Embryonic facial prominence (tissue), 1 donor: ENCODE measurements around the gene TRIM65.
"Not testable (repeated sequence)": the region's sequence is repeated elsewhere in the genome, so short reads cannot be mapped to it uniquely, and the experiment has no call there.

Source experiments
- DNase-seq: peaks from one replicate; pipeline ENCODE4 v3.0.0-alpha.2; 2016; ENCODE audit errors: extremely low spot score

The TRIM65 gene

DNA sequence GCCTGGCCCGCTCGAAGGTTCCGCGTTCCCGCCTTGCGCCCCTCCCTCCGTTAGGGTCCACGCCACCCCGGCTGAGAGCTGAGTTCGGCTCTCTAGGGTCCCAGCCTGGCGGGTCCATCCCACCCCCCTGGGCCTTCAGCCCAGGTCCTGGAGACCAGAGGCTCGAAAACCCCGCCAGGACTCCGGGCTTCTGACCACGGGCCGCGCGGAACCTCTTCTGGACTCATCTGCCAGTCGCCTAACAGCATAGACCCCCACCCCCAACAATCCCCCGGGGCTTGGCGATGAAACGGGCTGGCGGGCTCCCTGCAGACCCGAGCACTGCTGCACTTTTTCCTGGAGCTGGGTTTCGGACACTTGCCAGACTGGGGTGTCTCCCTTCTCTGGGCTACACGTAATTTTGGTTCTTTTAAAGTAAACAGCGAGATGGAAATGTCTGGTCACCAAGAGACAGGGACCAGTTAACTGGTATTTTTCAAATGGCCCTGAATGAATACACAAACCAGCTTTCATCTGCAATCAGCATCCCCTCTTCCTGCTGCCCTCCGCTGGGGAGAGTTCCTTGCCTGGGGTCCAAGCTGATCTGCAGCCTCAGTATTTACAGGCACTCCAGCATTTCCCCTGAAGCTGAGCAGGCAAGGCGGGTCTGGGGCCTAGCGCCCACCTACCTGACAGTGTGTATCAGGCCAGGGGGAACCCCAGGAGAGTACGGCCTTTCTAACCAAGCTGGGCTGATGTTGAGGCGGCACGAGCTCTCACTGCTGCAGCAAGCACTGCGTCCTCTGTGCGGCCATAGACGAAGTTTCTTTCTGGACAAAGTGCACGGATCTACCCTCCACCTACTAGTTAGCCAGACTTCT is 639 bp upstream of the TRIM65 start:
- DNase-seq: no peak

DNA sequence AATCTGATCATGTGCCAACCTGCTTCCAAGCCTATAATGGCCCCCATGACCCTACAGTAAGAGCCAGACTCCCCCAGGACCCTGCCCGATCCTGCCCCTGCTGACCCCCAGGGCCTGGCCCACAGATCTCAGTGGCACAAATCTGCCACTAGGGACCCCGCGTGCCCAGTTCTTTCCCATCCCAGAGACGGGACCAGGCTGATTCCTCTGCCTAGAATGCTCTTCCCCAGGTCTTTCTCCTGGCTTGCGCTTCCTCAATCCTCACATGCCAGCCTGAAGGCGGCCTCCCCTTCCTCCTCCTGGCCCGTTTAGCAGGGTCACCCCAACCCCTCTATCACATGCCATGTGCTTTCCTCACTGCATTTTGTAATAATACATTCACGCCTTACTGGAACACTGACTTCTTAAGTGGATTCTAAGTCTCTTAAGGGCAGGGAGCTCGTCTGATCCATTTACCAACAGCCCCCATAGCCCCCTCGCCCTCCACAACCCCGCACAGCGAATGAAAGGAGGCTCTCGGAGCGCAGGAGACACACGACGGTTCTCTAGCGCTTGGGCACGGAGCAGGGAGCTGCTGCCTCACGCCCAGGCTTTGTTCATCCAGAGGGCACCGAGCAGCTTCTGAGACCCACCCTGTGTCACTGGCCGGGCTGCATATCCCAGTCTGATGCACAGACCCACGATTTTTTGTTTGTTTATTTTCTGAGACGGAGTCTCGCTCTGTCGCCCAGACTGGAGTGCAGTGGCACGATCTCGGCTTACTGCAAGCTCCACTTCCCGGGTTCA is 1.2 kb downstream of the TRIM65 start:
- no peak for DNase-seq

DNA sequence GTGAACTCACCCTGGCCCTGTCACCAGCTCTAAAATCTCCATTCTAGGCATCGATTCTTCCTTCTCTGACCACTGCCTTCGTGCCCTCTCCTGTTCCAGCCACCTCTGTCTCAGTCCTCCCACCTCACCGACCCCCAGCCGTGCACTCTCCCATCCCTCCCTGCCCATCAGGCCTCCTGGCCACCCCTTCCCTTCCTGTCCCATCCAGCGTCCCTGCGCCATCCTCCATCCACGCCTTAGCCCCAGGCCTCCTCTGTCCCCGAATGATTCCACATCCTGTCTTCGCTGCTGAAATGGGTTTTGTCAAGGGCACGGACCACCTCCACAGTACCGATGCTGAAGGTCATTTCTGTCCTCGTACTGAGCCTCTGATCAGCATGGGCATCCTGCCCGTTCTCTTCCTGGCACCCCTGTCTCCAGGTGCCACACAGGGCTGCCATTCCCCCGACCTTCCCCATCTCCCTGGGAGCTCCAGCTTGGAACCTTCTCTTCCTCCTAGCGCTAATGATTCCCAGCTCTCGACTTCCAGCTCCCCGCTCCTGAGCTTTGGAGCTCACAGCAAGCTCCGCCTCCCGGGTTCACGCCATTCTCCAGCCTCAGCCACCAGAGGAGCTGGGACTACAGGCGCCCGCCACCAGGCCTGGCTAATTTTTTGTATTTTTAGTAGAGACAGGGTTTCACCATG is 2.6 kb downstream of the TRIM65 start:
- no peak for DNase-seq

DNA sequence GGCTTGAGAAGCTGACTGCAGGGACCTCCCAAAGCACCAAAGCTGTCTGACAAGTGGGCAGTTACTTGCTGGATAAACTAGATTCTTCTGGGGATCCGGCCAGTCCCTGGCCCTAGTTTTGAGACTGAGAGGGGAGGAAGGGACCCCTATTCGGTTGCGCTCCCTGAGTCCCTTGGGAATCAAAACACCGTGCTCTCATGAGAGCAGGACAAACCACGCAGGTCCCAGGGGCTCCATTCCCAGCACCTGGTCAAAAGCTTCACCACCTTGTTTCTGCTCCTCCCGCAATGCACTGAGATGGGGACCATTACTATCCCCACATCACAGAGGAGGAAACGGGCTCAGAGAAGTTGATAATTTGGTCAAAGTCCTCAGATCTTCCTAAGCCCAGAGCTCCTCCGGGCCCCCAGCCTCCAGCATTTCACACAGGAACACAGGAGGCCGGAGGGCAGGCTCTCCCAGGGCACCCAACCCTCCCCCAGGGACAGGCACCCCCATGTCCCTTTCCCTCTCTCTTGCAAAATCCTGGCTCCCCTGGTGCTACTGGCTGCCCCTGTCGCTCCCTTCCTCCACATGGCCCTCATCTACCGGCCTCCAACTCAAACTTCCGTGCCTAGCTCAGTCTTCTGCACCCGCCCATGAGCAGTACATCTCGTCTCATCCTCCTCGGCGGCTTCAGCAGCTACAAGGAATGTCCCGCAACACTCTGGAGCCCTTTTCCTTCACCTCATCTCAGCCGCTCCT is 3.3 kb downstream of the TRIM65 start:
- DNase-seq: no peak

DNA sequence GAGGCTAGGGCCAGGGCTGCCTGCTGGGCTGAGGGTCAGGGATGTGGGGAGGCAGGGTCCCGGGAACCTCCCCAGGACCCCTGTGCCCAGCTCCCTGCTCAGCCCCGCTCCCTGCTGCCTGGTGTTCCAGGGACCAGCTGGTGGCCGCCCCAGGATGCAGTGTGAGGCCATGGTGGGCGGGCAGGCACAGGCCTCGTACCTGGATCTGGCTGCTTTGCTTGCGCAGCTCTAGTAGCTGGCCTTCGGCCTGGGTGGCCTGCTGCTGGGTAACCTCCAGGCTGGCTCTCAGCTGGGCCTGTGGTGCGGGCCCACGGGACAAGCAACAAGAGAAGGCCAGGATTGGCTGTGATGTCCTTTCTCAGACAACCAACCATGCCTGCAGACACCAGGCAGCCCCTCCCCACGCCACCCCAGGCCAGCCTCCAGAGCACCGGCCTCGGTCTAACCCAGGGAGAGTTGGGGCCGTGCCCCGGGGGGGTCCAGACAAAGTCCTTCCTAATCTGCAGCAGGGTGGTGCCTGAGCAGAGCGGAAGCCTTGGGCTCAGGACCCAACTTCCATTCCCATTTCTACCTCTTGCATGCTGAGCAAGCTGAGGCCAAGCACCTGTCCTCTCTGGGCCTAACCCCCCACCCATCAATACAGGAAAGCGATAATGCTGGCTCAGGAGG is 4.1 kb downstream of the TRIM65 start:
- DNase-seq: no peak

DNA sequence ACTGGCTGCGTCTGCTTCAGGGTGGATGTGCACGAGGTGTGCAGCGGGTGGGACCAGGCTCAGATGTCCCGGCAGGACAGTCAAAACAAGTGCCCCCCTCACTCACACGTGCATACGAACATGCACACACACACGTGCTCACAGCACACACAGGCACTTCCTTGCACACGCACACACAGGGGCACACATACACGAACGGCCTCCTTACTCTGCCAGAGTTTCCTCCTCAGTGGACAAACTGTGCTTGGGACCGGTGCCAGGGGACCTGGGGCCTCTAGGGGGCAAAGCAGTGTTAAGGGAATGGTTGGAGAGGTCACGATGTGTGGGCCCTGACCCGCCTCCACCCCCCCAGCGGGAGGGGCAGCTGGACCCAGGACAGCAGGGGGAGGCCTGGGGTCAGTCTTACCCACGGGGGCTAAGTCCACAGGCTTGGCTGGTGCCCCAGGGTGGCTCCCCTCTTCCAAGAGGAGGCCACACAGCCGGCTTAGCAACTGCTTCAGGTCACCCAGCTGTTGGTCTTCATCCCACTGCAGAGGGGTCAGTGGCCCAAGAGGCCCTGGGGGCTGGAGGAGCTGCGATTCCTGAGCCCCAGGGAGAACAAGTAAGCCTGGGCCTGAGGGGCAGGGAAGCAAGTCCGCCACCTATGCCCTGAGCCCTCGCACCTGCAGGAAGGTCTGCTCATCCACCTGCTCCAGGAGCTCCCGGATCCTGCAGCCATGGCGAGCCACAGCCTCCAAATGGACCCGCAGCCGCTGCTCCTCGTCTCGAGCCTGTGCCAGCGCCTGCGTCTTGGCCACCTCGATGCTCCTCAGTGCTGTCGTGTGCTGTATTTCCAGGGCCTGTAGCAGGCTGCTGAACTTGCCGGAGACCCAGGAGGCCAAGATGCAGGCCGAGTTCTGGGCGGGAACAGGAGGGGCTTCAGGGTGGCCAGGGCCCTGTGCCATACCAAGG is 4.9 kb downstream of the TRIM65 start:
- DNase-seq: no peak

DNA sequence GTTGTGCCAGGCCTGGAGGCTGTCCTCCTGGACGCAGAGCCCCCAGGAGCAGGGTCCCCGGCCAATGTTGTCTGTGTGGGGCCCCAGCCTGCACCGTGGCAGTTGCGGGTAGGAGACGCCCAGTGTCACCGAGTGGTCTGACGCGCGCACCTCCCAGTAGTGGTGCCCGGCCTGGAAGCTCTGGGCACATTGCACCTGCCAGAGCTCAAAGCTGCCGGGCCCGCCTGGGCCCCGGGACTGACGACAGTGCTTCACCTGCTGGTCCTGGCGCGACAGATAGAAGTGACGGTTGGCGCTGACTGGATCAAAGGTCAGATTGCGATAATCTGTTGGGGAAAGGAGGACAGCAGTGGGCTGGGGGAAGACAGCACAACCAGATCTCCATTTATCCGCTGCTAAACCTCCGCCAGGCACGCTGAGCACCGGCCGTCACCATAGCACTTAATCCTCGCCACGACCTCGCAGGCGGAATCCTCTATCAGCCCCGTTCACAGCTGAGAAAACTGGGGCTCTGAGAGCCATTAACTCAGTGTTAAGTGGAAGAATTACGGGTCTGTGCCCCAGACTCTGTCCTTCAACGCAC is 5.6 kb downstream of the TRIM65 start:
- DNase-seq: no peak

DNA sequence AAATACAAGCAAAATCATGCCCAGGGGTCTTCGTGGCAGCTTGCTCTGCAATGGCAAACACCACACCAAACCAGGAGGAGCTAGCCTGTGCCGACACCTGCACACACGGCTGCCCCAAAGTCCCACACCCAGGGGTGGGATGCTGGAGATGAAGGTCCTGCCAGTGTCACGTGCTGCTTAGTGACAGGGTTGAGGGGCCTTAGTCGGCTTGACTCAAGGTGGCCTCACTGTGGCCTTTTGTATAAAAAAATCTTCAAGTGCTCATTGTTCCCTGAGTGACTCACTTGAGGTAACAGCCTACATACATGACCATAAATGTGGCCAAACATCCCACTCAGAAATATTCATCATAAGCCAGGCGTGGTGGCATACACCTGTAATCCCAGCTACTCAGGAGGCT is 7.3 kb downstream of the TRIM65 start:
- no peak for DNase-seq

DNA sequence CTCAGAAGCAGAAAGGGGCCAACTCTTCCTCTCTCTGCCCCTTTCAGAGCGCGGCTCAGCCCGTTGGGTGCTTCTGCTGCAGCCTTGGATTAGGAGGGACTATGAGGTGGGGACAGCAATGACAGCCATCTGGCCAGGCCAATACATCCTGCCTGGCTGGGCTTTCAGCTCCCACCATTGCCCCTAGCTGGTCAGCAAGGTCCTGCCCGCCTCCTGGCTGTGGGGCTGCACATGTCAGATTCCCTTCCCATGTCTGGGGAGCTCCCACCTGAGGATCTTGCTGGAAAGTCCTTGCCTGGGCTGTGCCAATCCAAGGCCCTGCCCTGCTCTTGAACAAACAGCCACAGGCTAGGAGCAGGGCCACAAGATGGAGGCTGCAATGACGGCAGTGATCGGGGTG is 8.3 kb downstream of the TRIM65 start:
- DNase-seq: no peak

DNA sequence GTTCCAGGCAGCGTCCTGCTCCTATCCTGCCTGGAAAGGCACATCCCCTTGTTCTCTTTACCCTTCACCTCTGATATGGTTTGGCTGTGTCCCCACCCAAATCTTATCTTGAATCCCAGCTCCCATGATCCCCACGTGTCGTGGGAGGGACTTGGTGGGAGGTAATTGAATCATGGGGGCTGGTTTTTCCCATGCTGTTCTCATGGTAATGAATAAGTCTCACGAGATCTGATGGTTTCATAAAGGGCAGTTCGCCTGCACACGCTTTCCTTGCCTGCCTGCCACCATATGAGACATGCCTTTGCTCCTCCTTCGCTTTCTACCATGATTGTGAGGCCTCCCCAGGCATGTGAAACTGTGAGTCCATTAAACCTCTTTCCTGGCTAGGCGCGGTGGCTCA is 10.9 kb downstream of the TRIM65 start:
- DNase-seq: not testable (repeated sequence)

DNA sequence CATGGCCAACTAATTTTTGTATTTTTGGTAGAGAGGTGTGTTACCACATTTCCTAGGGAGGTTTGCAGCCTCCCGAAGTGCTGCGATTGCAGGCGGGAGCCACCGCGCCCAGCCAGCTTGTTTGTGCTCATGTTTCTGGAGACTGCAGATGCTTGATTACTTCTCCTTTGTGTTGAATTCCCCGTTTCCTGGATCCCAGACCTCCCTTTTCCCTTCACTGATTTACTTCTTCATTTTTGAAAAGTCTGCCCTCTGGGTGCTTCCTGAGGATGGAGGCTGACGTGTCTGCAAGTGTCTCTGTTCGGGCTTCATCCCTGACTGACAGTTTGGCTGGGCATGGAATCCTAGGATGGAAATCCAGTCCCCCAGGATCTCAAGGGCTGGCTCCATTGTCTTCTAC is 11.3 kb downstream of the TRIM65 start:
- DNase-seq: no peak

DNA sequence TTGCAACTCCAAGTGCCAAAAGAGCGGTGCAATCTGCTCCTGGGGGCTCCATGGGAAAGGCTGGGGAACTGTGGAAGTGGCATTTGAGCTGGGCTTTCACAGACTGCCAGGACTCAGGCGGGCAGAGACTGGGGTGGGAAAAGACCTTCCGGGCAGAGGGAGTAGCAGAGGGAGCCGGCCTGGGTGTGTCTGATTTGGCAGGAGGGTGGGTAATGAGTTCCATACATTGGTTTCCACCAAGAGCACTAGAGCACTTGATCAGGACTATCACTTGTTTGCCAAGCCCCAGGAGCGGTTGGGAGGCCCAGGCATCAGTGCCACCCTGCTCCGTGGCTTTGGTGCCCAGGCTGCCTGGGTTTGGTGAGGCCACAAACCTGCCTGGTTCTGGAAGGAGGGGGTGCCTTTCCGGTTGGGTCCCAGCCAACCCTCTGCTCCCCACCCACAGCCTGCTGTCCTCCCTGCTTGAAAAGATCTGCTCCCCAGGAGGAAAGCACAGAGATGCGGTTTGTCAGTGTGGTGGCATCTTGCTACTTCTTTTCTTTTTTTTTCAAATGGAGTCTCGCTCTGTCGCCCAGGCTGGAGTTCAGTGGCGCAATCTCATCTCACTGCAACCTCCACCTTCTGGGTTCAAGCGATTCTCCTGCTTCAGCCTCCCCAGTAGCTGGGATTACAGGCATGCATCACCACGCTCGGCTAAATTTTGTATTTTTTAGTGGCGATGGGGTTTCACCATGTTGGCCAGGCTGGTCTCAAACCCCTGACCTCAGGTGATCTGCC is 14.9 kb downstream of the TRIM65 start:
- DNase-seq: no peak

DNA sequence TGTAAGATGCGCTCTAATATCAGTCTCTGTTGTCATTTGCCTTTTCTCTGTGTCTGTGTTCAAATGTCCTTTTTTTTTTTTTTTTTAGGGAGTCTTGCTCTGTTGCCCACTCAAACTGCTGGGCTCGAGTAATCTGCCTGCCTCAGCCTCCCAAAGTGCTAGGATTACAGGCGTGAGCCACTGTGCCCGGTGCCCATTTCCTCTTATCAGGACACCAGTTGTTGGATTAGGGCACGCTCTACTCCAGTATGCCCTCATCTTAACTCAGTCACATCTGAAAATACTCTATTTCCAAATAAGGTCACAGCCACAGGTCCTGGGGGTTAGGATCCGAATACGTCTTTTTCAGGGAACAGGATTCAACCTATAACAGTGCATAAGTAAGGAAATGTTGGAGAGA is 16.5 kb downstream of the TRIM65 start:
- DNase-seq: no peak

DNA sequence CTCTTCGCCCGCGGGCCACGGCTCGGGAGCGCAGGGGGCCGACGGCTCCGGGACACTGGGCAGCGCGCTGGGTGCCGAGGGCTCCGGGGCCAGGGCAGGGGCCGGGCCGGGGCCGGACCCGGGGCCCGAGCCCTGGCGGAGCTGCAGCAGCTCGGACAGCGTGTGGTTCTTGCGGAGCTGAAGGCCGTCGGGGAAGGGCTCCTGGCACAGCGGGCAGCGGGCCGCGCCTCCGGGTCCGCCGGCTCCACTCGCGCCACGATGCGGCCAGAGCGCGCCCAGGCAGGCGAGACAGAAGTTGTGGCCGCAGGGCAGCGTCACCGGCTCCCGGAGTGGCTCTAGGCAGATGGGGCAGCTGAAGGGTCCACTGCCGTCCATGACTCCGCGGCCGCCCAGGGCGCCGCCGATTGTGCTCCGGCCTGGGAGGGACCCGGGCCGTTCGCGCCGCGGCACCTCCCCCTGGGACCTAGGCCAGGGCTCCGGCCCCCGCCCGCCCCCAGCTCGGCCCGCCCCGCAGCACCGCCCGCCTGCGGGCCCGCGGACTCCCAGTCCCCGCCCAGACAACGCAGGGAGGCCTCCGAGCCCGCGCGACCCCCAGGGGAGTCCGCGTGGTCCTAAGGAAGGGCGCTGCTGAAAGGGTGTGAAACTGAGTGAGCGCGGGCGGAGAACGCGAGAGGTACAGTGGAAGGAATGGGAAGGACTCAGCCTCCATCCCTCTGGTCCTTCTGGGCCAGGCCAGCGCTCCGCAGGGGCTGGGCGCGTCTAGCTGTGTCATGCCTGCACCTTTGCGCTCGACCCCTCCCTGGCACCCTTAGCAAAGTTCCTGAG is 18.4 kb downstream of the TRIM65 start, which contains the start of gene TRIM47:
Gene TRIM47, minus strand, starts transcription at position 408 of the 825 bp plus-strand sequence. Its CDS starts 33 bp downstream, at position 375.
- no peak for DNase-seq

DNA sequence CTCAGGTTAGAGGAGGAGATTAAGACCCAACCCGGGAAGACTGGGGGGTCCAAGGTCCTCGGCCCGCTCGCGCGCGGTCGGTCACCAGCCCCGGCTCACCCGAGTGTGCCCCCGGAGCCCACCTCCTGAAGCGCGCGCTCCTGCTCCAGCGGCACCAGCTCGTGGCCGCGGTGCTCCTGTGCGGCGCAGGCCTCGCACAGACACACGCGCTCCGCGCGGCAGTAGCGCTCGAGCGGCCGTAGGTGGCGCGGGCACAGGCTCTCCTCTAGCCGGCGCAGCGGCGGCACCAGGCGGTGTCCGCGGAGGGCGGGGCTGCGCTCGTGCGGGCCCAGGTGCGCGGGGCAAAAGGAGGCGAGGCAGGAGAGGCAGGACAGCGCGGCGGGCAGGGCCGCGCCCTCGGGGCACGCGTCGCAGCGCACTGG is 19.0 kb downstream of the TRIM65 start:
- DNase-seq: peak; percentile 40

DNA sequence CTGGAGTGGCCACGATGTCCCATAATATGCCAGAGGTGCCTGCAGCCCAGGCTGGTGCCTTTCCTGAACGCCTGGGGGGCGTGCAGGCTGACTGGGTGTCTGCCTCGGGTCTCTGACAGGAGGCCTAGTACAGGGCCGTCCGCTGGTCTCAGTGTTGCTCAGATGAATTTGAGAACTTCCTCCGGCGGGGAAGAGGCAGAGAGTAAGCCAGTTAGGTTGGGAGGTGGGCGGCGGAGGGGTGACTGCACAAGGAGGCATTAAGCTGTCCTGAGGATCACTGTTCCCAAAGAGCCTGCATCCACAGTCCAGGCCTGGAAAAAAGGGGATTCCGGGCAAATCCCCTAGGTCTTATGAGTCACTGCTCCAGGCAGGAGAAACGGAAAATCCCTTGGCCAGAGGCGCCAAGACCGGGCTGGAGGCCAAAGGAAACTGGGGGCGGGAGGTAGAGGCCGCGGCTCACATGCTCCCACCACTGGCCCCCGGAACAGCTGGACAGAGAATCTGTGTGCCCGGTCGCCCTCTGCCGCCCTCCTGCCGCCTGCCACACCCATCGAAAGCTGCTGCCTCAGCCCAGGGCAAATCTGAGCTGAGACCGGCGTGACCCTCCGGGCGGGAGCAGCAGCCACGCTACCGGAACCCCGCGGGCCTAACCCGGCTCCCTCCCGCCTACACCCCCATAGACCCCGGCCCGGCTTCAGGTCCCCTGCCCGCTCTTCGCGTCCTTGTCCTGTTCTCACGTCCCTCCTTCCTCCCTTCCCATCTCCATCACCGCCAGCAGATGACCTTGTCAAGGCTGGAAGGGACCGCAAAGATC is 19.6 kb downstream of the TRIM65 start:
- DNase-seq: no peak
